H9 (cell line): ENCODE results near the gene FOXO6. TPM values are rescaled to one million over a fixed set of nuclear protein-coding genes. Genes with fewer than 3 reads are reported as not detected.

ENCODE experiments used
- DNase-seq: peaks from one replicate; pipeline ENCODE4 v3.0.0-alpha.2; 2017
- H2AFZ ChIP-seq: one replicate; pipeline ENCODE4 v1.6.1; 2013; ENCODE audit warnings: mild to moderate bottlenecking, low read length, control low read depth, moderate library complexity
- H2AK5ac ChIP-seq: 2 replicates; pipeline ENCODE4 v1.6.1; 2013; ENCODE audit warnings: low read length, control low read depth, mixed read lengths; ENCODE audit not compliant: insufficient read length
- H2BK120ac ChIP-seq: one replicate; pipeline ENCODE4 v1.6.1; 2013; ENCODE audit warnings: low read depth, mild to moderate bottlenecking, low read length, control low read depth, inconsistent platforms; ENCODE audit not compliant: poor library complexity, severe bottlenecking
- H2BK12ac ChIP-seq: 2 replicates; pipeline ENCODE4 v1.6.1; 2013; ENCODE audit warnings: low read length, control low read depth, mixed read lengths, low read depth; ENCODE audit not compliant: insufficient read length
- H2BK15ac ChIP-seq: 2 replicates; pipeline ENCODE4 v1.6.1; 2013; ENCODE audit warnings: low read depth, low read length, control low read depth
- H2BK20ac ChIP-seq: one replicate; pipeline ENCODE4 v1.6.1; 2013; ENCODE audit warnings: low read depth, mild to moderate bottlenecking, low read length, control low read depth, inconsistent platforms; ENCODE audit not compliant: poor library complexity, severe bottlenecking
- H2BK5ac ChIP-seq: 2 replicates; pipeline ENCODE4 v1.6.1; 2013; ENCODE audit warnings: low read length, control low read depth, mixed read lengths; ENCODE audit not compliant: insufficient read length
- H3K14ac ChIP-seq: 2 replicates; pipeline ENCODE4 v1.6.1; 2013; ENCODE audit warnings: low read length, control low read depth; ENCODE audit not compliant: insufficient read depth
- H3K18ac ChIP-seq: 2 replicates; pipeline ENCODE4 v1.6.1; 2013; ENCODE audit warnings: low read depth, mild to moderate bottlenecking, mixed read lengths, low read length, control low read depth; ENCODE audit not compliant: insufficient read length
- H3K23ac ChIP-seq: 2 replicates; pipeline ENCODE4 v1.6.1; 2013; ENCODE audit warnings: low read length, control low read depth, mixed read lengths, low read depth; ENCODE audit not compliant: insufficient read length
- H3K23me2 ChIP-seq: 2 replicates; pipeline ENCODE4 v1.6.1; 2013; ENCODE audit warnings: low read depth, mild to moderate bottlenecking, mixed read lengths, low read length, control low read depth; ENCODE audit not compliant: insufficient read length, poor library complexity, severe bottlenecking
- H3K27ac ChIP-seq: 2 replicates; pipeline ENCODE4 v1.5.1; 2013; ENCODE audit warnings: low read length, control low read depth, mixed read lengths, low read depth; ENCODE audit not compliant: insufficient read length
- H3K27me3 ChIP-seq: 2 replicates; pipeline ENCODE4 v1.6.1; 2013; ENCODE audit warnings: low read length, control low read depth, inconsistent platforms; ENCODE audit not compliant: insufficient read depth
- H3K4ac ChIP-seq: 2 replicates; pipeline ENCODE4 v1.6.1; 2013; ENCODE audit warnings: low read depth, mild to moderate bottlenecking, control low read depth, inconsistent platforms, low read length, moderate library complexity
- H3K4me1 ChIP-seq: 2 replicates; pipeline ENCODE4 v1.6.1; 2013; ENCODE audit warnings: low read length, control low read depth, inconsistent platforms; ENCODE audit not compliant: insufficient read depth
- H3K4me2 ChIP-seq: 2 replicates; pipeline ENCODE4 v1.6.1; 2013; ENCODE audit warnings: low read length, control low read depth, mixed read lengths; ENCODE audit not compliant: insufficient read length, insufficient read depth
- H3K56ac ChIP-seq: 2 replicates; pipeline ENCODE4 v1.6.1; 2013; ENCODE audit warnings: low read depth, mild to moderate bottlenecking, mixed read lengths, low read length, control low read depth; ENCODE audit not compliant: insufficient read length
- H3K79me1 ChIP-seq: 2 replicates; pipeline ENCODE4 v1.6.1; 2013; ENCODE audit warnings: low read depth, mild to moderate bottlenecking, moderate library complexity, low read length, control low read depth, inconsistent platforms; ENCODE audit not compliant: insufficient read depth, poor library complexity, severe bottlenecking
- H3K79me2 ChIP-seq: 2 replicates; pipeline ENCODE4 v1.6.1; 2013; ENCODE audit warnings: low read length, control low read depth, inconsistent platforms; ENCODE audit not compliant: insufficient read depth
- H3K9ac ChIP-seq: 2 replicates; pipeline ENCODE4 v1.6.1; 2013; ENCODE audit warnings: low read length, control low read depth, mixed read lengths; ENCODE audit not compliant: insufficient read length; ENCODE audit errors: extremely low read depth
- H3K9me3 ChIP-seq: one replicate; pipeline ENCODE4 v1.6.1; 2013; ENCODE audit warnings: low read depth, low read length, inconsistent platforms; ENCODE audit not compliant: control insufficient read depth
- H3T11ph ChIP-seq: one replicate; pipeline ENCODE4 v1.6.1; 2013; ENCODE audit warnings: mild to moderate bottlenecking, low read length, control low read depth, inconsistent platforms
- H4K20me1 ChIP-seq: one replicate; pipeline ENCODE4 v1.6.1; 2013; ENCODE audit not compliant: control insufficient read depth, insufficient read length, insufficient read depth
- H4K5ac ChIP-seq: 2 replicates; pipeline ENCODE4 v1.6.1; 2013; ENCODE audit warnings: low read depth, mild to moderate bottlenecking, mixed read lengths, low read length, control low read depth; ENCODE audit not compliant: insufficient read length
- H4K8ac ChIP-seq: replicated peaks from 2 replicates; pipeline ENCODE4 v1.6.1; 2013; ENCODE audit warnings: low read length, control low read depth, mixed read lengths, low read depth; ENCODE audit not compliant: insufficient read length
- H4K91ac ChIP-seq: 2 replicates; pipeline ENCODE4 v1.6.1; 2013; ENCODE audit warnings: low read depth, mild to moderate bottlenecking, moderate library complexity, mixed read lengths, low read length, control low read depth; ENCODE audit not compliant: insufficient read length
- H3K27ac Mint-ChIP-seq, 3 experiments: 2 replicates in 2 of 3; 3 replicates in 1 of 3; pipeline ENCODE4 v1.8.0; 2020 to 2021; ENCODE audit warnings: mixed read lengths in 3 of 3, mild to moderate bottlenecking in 1 of 3, moderate library complexity in 1 of 3
- H3K27me3 Mint-ChIP-seq: 2 replicates; pipeline ENCODE4 v1.8.0; 2021; ENCODE audit warnings: low read depth, mild to moderate bottlenecking, moderate library complexity, mixed read lengths
- H3K36me3 Mint-ChIP-seq, 3 experiments: 2 replicates in 2 of 3; 3 replicates in 1 of 3; pipeline ENCODE4 v1.8.0; 2020 to 2021; ENCODE audit warnings: low read depth in 3 of 3, mixed read lengths in 3 of 3; ENCODE audit not compliant: insufficient read depth in 1 of 3
- H3K4me1 Mint-ChIP-seq, 2 experiments: 2 replicates each; pipeline ENCODE4 v1.8.0; 2020; ENCODE audit warnings: mixed read lengths in 2 of 2
- H3K4me3 Mint-ChIP-seq, 2 experiments: 2 replicates in 1 of 2; 3 replicates in 1 of 2; pipeline ENCODE4 v1.8.0; 2020 to 2021; ENCODE audit warnings: mild to moderate bottlenecking in 2 of 2, mixed read lengths in 2 of 2, moderate library complexity in 1 of 2
- H3K9me3 Mint-ChIP-seq, 2 experiments: 2 replicates in 1 of 2; 3 replicates in 1 of 2; pipeline ENCODE4 v1.8.0; 2020; ENCODE audit warnings: mild to moderate bottlenecking in 2 of 2, mixed read lengths in 2 of 2, moderate library complexity in 1 of 2
- CTCF ChIP-seq: fragments of 200-600 bp; sonication (generic); conservative IDR thresholded peaks from 3 replicates; pipeline ENCODE4 v1.8.0; 2021; ENCODE audit warnings: antibody characterized with exemption, mild to moderate bottlenecking
- WGBS: extraction: QIAGEN DNeasy Blood & Tissue Kit; methylation state at CpG from one replicate; pipeline ENCODE4 v1.1.7; 2013; ENCODE audit warnings: missing lambda C conversion rate, low lambda C conversion rate, mixed read lengths; ENCODE audit not compliant: insufficient read length; ENCODE audit errors: extremely low coverage; 5-methylcytosine and 5-hydroxymethylcytosine counted together
- total RNA-seq: library from RNA; stranded (reverse); gene quantifications from 2 replicates; pipeline ENCODE4 v1.2.1, GENCODE V29; 2021

FOXO6 gene
- total RNA-seq, 1 experiment from 2014 or later: 0.83 TPM

- H3K27me3 Mint-ChIP-seq: peaks cover 16% of the 10 kb centered on the region
- no peak for TF ChIP-seq CTCF
- H3K4me3 Mint-ChIP-seq: no peak overlapping the region
- no peaks in the 10 kb centered on the region for H3K79me1 ChIP-seq
- H2BK120ac ChIP-seq: no peak overlapping the region
- H2BK20ac ChIP-seq: no peak overlapping the region
- H2BK12ac ChIP-seq: no peak overlapping the region
- no peak overlapping the region for H2AFZ ChIP-seq
- no peak overlapping the region for H2AK5ac ChIP-seq
- no peak overlapping the region for H3K27ac ChIP-seq
- no peak overlapping the region for H4K8ac ChIP-seq
- H3K36me3 Mint-ChIP-seq: no peaks in the 10 kb centered on the region
- no peak overlapping the region for H2BK5ac ChIP-seq
- DNase-seq: no peak
- H2BK15ac ChIP-seq: no peak overlapping the region
- no peak overlapping the region for H3K56ac ChIP-seq
- H3T11ph ChIP-seq: no peak overlapping the region
- WGBS: no CpG with 5 or more reads among the region's 3 CpGs
- no peaks in the 10 kb centered on the region for H3K9me3 ChIP-seq
- H3K14ac ChIP-seq: no peak overlapping the region
- no peak overlapping the region for H4K5ac ChIP-seq
- no peaks in the 10 kb centered on the region for H3K79me2 ChIP-seq
- H3K27me3 ChIP-seq: no peaks in the 10 kb centered on the region
- no peak overlapping the region for H3K27ac Mint-ChIP-seq
- H3K4me1 Mint-ChIP-seq: peaks cover 30 to 31% of the 10 kb centered on the region in 2 experiments
- H3K23ac ChIP-seq: no peak overlapping the region
- H4K20me1 ChIP-seq: no peaks in the 10 kb centered on the region
- no peak overlapping the region for H3K9ac ChIP-seq
- H3K4me1 ChIP-seq: peaks cover 2% of the 10 kb centered on the region; the same call in 1 of the 2 replicates
- H3K9me3 Mint-ChIP-seq: no peaks in the 10 kb centered on the region
- no peak overlapping the region for H4K91ac ChIP-seq
- H3K23me2 ChIP-seq: no peaks in the 10 kb centered on the region
- no peak overlapping the region for H3K4me2 ChIP-seq
- H3K4ac ChIP-seq: no peak overlapping the region
- no peak overlapping the region for H3K18ac ChIP-seq
Measured at GRCh38 chr1:41315871-41316270, 45.4 kb upstream of the FOXO6 start.
